ENCODE data around the gene GABRE.

- TF ChIP-seq CTCF (IDR thresholded peaks at IDR 0.05) = no peak
- TF ChIP-seq POLR2A (IDR thresholded peaks at IDR 0.05) = no peak
These were observed 11.5 kb upstream of the GABRE start for GRCh38 chrX:151985955-151986354.
